GM19240 (cell line): ENCODE data around the gene CALML3.

Source experiments
- DNase-seq: peaks from one replicate; pipeline ENCODE4 v3.0.0; 2011; ENCODE audit warnings: low spot score; ENCODE audit not compliant: insufficient read length

Gene CALML3

GRCh38 chr10:5538892-5539651 is 14.3 kb downstream of the CALML3 start:
- no peak for DNase-seq

GRCh38 chr10:5540080-5540479 is 15.3 kb downstream of the CALML3 start:
- no peak for DNase-seq

GRCh38 chr10:5540891-5541290 is 16.1 kb downstream of the CALML3 start:
- no peak for DNase-seq

DNA sequence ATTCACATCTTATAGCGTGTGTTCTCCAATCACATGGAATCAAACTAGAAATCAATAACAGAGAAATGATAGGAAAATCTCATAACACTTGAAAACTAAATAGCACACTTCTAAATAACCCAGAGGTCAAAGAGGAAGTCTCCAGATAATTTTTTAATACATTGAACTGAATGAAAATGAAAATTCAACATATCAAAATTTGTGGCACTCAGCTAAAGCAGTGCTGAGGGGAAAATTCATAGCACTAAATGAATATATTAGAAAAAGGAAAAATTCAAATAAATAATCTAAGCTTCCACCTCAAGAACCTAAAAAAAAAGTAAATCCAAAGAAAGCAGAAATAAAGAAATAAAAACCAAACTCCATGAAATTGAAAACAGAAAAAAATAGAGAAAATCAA is 17.3 kb downstream of the CALML3 start:
- DNase-seq: no peak

DNA sequence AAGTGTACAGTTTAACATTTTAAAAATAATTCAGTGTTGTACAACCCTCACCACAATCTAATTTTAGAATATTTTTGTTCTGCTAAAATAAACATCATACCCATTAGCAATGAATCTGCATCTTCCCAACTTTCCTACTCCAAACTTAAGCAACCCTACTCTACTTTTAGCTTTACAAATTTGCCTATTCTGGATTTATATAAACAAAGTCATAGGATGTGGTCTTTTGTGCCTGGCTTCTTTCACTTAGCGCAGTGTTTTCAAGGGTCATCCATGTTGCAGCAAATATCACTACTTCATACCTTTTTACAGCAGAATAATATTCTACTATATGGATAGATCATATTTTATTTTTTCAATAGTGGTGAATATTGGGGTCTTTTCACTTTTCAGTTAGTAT is 18.9 kb downstream of the CALML3 start:
- no peak for DNase-seq

DNA sequence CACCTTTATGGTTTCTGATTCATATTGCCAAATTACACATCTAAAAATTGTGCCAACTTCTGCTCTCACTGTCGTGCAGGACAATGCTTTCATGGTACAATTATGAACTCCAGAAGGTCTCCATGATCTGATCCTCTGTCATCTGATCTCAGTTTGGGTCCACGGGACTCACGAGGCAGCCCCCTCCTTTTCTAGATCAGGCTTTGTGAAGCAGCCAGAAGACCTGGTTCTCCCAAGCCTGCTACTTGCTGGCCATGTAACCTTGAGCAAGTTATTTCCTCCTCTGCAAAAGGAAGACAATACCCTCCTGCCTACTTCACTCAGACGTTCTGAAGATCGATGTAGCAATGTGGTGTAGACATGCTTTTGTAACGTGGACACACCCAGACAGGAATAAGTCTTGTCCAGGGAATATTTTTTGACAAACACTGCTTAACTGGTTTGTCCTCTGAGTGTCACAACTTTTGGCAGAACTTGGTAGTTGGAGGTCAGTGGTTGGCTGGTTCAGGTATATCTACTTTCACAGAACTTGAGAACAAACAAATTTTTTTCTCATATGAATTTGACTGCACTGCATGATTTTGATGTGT is 19.6 kb downstream of the CALML3 start:
- DNase-seq: no peak

GRCh38 chr10:5545011-5545410 is 20.2 kb downstream of the CALML3 start:
- no peak for DNase-seq

DNA sequence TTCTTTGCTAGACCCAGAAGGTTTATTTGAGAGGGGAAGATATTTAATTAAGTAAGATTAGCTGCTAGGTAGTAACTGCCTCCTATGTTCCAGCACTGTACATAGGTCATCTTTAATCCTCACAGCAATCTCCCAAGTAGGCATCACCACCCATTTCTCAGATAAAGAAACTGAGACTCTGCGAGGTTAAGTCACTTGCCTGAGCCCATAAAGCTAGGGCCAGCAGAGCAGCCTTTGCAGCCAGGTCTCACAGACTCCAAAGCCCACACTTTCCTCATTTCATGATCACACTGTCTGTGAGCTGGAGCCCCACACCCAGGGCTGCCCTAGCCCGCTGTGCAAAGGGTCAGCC is 20.6 kb downstream of the CALML3 start:
- no peak for DNase-seq

GRCh38 chr10:5545778-5546710 is 21.3 kb downstream of the CALML3 start:
- DNase-seq: no peak

DNA sequence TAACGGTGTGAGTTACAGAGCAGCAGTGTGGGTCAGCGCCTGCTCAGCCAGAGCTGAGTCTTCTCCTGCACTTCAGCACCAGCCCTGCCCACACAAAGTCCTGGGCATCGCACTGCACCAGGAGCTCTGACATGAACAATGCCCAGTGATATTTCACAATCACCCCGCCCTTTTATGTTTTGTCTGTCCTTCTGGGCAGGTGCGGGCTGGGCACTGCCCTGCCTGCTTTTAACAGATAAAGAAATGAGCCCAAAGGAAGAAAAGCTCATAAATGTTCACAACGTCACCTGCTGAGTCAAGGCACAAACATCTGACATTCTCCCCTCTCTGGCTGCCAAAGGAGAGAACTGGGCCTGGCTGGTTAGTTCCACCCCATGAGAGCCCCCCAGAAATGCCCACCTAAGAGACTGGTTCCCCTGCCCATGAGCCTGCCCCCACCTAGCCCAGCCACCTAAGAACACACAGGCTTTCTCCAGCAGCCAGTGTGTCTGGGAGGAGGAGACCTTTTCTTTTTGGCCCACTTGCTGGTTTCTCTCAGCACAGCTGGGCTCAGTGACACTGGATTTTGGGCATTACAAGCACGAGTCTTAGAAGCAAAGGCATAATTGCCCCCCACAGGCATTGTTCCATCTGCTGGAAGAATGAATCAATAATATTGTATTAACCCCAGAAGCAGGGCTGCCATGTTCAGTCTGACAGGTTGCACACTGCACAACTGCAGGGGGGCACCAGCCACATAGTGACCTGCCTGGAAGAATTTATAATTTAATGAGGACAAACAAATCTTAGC is 22.3 kb downstream of the CALML3 start:
- no peak for DNase-seq

GRCh38 chr10:5547681-5547930 is 22.8 kb downstream of the CALML3 start:
- DNase-seq: no peak

GRCh38 chr10:5547931-5548660 is 23.3 kb downstream of the CALML3 start:
- no peak for DNase-seq

DNA sequence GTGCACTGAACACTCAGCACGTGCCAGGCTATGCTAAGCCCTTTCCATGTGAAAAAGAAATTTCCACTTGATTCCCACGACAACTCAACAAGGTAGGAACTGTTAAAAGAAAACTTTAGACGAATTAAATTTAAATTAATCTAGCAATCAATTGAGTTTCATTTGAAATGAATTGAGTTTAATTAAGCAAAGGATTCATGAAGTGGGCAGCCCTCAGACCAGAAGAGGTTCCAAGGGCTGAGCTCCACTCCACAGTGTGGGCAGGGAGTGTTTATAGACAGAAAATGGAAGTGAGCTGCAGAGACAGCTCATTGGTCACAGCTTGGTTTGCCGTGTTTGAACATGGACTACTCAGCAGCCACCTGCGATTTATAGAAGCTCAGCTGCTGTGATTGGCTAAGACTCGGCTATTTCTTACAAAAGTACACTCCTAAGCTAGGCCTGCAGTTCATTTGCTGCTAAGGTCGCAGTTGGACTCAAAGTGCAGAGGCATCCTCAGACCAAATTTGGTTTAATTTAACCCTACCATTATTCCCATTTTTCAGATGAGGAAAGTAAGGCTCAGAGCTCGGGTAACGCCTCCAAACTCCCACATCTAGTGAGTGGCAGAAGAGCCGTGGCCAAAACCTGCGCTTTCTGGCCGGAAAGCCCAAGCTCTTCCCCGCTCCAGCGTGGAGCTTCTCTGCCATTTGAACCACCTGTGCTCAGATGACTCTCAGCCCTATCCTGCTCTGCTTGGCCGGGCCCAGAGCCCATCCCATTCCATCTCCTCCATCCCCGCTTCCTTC is 24.9 kb downstream of the CALML3 start:
- no peak for DNase-seq

DNA sequence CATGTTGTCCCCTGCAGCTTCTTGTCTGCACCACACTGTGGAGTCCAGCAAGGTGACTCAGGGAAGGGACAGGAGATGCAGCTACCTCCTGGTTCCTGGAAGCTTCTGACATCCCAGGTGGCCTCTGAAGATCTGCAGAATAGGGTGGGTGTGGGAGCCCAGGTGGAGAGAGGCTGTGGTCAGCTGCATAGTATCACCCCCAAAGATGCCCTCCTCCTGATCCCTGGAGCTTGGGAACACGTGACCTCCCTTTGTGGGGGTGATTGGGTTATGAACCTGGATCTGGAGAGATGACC is 25.4 kb downstream of the CALML3 start:
- no peak for DNase-seq

DNA sequence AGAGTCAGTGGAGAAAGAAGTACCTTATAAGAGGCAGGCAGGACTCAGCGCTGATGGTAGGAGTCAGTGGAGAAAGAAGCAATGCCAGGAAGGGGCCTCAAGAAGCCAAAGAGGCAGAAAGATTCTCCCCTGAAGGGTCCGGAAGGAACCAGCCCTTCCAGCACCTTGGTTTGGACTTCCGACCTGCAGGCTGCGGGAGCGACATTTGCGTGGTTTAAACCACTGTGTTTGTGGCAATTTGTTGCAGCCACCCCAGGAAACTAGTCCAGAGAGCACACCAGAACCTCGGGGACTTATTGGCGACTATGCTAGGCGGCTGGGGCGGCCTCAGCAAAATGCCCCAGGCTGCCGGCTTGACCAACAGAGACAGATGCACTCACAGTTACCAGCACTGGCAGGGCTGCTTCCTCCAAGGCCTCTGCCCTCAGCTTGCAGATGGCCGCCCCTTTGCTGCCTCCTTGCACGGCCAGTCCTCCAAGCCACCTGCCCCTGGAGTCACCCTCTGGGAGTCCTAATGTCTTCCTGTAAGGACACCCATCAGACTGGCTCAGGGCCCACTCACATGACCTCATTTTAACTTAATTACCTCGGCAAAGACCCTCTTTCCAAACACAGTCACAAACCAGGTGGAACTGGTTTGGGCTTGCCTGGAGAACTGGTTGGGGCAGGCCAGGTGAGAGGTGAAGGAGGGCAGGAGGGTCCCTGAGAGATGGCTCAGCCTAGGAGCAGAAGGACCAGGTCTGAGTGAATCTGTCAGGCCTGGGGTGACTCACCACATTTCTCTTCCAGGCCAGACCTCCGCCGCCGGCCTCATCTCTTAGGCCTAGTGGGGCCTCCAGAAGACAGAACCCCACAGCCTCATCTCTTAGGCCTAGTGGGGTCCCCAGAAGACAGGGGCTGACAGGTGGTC is 26.1 kb downstream of the CALML3 start:
- DNase-seq: no peak

DNA sequence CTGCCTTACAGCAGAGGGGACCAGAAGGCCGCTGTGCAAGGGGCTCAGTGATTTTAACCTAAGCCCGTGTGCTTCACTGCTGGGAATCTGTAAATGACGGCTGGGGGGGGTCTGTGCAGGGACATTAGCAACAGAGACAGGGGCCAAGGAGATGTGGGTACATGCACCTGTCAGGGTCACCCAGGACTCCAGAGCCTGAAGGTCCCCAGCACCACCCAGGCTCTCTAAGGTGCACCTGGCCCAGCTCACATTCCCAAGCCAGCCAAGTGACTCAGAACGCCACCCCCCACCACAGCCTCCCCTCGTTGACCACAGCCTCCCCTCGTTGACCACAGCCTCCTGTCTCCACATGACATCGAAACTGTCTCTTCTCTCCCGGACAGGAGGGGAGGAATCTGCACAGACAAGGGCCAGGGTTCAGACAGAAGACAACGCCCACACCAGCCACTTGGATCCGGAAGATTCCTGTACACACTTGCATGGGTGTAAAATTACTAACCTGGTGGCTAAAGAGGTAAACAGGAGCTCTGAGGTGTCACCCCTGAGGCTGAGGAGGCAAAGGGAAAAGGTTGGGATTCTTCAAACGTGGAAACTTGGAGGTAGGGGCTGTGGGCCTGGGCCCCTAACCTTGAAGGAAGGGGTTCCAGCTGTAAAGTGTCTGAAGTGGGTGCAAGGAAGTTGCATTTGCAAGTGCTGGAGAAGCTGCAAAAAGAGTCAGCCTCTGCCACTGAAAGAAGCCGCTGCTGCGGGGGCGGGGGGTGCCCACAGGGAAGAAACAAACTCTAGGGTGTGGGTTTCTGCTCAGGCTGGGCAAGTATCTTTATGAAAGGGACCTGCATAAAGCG is 27.0 kb downstream of the CALML3 start:
- DNase-seq: no peak

DNA sequence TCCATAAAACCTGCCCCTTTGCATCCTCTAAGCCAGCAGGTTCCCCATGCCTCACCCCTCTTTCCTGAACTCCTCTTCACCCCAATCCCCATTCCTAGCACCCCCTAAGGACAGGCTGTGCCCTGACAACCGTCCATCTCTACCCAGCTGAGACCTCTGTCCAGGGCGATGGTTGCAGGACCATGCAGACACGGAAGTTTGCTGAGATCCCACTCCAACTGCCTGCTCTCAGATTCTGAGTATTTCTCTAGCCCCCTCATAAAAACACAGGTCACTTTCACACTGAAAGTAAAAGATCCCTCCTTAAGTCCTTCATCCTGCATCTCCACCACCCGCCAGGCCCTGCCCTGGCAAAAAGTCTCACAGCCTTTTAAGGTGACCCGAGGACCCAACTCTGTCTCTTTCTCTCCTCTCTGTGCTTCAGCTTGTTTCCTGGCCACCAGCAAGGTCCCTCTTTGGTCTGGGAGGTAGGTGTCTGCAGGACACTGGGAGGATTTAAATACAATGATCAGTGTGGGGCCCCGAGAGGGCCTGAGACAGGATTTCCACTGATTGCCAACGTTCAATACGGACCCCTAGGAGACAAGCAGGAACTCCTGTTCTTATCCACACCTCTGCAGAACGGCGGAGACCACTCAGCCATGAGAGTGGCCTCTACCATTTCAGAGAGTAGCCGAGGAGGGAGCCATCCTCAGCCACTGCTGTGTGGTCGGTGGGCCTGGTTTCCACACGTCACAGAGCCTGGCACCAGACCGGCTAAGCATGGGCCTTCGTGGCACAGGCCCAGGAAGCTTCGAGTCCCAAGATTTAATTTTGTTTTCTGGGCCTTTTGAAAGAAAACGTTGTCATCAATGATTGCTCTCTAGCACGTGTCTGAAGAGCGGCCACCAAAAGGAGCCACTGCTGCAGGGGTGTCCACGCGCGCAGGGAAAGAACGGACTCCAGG is 27.9 kb downstream of the CALML3 start:
- DNase-seq: no peak
